Endothelial cell of umbilical vein (primary cell): ENCODE data around the gene EYS. TPM values are rescaled to one million over a fixed set of nuclear protein-coding genes. Genes with fewer than 3 reads are reported as not detected.

Experiments used
- BruUV-seq: library from RNA; stranded (reverse); fragments of 400-500 nt; replicated peaks from 2 replicates; lab custom pipeline; 2021; lab: Mats Ljungman, UMichigan
- CTCF ChIA-PET: fragments of 300-600, 350-600 bp; sonication (Branson Sonifier 250); formaldehyde crosslinking; loops from one replicate; lab custom pipeline; 2021; ENCODE audit warnings: antibody characterized with exemption, inconsistent platforms; lab: Charles Lee
- POLR2A ChIA-PET: fragments of 300-600, 350-600 bp; sonication (Branson Sonifier 250); formaldehyde crosslinking; loops from one replicate; lab custom pipeline; 2021; ENCODE audit warnings: antibody characterized with exemption, inconsistent platforms; lab: Charles Lee
- DNase-seq: peaks from one replicate; pipeline ENCODE4 v3.0.0-alpha.2; 2011; ENCODE audit warnings: low read depth, low spot score
- FAIRE-seq: peaks from 2 replicates; lab custom pipeline; 2011; peaks lifted over from hg19 to GRCh38; lab: Jason Lieb, UNC
- H2AFZ ChIP-seq: 2 replicates; pipeline ENCODE4 v1.6.0; 2012; ENCODE audit warnings: low read depth, low read length, control low read depth, inconsistent platforms
- H3K27ac ChIP-seq: 2 replicates; pipeline ENCODE4 v1.5.1; 2011; ENCODE audit warnings: low read depth, mild to moderate bottlenecking, control low read depth, low read length, moderate library complexity; ENCODE audit not compliant: insufficient read depth
- H3K27me3 ChIP-seq, 2 experiments: 2 replicates each; pipeline versions ENCODE4 v1.6.0 to v1.6.1; 2011; ENCODE audit warnings: low read length in 2 of 2, mixed read lengths in 1 of 2; ENCODE audit not compliant: control insufficient read depth in 2 of 2, insufficient read depth in 2 of 2
- H3K36me3 ChIP-seq, 2 experiments: 2 replicates in 1 of 2; 3 replicates in 1 of 2; pipeline ENCODE4 v1.5.1; 2011; ENCODE audit warnings: low read length in 2 of 2, mild to moderate bottlenecking in 1 of 2, moderate library complexity in 1 of 2; ENCODE audit not compliant: control insufficient read depth in 2 of 2, insufficient read depth in 2 of 2; ENCODE audit errors: extremely low read depth in 1 of 2
- H3K4me1 ChIP-seq: 3 replicates; pipeline ENCODE4 v1.5.1; 2011; ENCODE audit warnings: mild to moderate bottlenecking, low read length; ENCODE audit not compliant: control insufficient read depth, insufficient read depth; ENCODE audit errors: extremely low read depth
- H3K4me2 ChIP-seq: 2 replicates; pipeline ENCODE4 v1.6.1; 2011; ENCODE audit warnings: low read length, control low read depth, mixed read lengths; ENCODE audit not compliant: insufficient read depth
- H3K4me3 ChIP-seq, 3 experiments: fragments of 200-600 bp in 1 of 3; sonication (generic), shearing (Covaris generic) in 1 of 3; replicated peaks in 1 of 3; 2 replicates each; pipeline ENCODE4 v1.5.1; 2011 to 2016; ENCODE audit warnings: control low read depth in 3 of 3, low read length in 3 of 3, mild to moderate bottlenecking in 2 of 3, inconsistent platforms in 1 of 3, low read depth in 1 of 3, moderate library complexity in 1 of 3; ENCODE audit not compliant: insufficient read depth in 1 of 3
- H3K79me2 ChIP-seq: 2 replicates; pipeline ENCODE4 v1.6.0; 2012; ENCODE audit warnings: low read length, inconsistent platforms; ENCODE audit not compliant: control insufficient read depth, insufficient read depth
- H3K9ac ChIP-seq: replicated peaks from 2 replicates; pipeline ENCODE3; 2011; ENCODE audit warnings: low read length, control low read depth; ENCODE audit not compliant: insufficient read depth; ENCODE audit errors: extremely low read depth
- H3K9me1 ChIP-seq: replicated peaks from 3 replicates; pipeline ENCODE4 v1.6.0; 2011; ENCODE audit warnings: mild to moderate bottlenecking, low read length; ENCODE audit not compliant: control insufficient read depth, insufficient read depth; ENCODE audit errors: extremely low read depth
- H3K9me3 ChIP-seq: replicated peaks from 2 replicates; pipeline ENCODE4 v1.5.1; 2012; ENCODE audit warnings: low read length, inconsistent platforms; ENCODE audit not compliant: control insufficient read depth, insufficient read depth
- H4K20me1 ChIP-seq: replicated peaks from 2 replicates; pipeline ENCODE3; 2011; ENCODE audit warnings: mild to moderate bottlenecking, low read length; ENCODE audit not compliant: control insufficient read depth, insufficient read depth; ENCODE audit errors: extremely low read depth
- EZH2 ChIP-seq: IDR thresholded peaks from 2 replicates; pipeline ENCODE4 v1.6.1; 2012; ENCODE audit warnings: borderline replicate concordance, low read depth, mild to moderate bottlenecking, moderate library complexity, low read length, inconsistent platforms; ENCODE audit not compliant: severe bottlenecking
- FOS ChIP-seq: IDR thresholded peaks from 2 replicates; pipeline ENCODE4 v1.6.1; 2011; ENCODE audit warnings: mild to moderate bottlenecking, low read length, moderate library complexity, borderline replicate concordance; ENCODE audit not compliant: insufficient read depth
- GATA2 ChIP-seq: IDR thresholded peaks from 2 replicates; pipeline ENCODE4 v1.7.0; 2011; ENCODE audit warnings: low read depth, mild to moderate bottlenecking, moderate library complexity, mixed read lengths, low read length; ENCODE audit not compliant: insufficient read length, insufficient read depth
- JUN ChIP-seq: IDR thresholded peaks from 2 replicates; pipeline ENCODE4 v1.6.1; 2011; ENCODE audit warnings: borderline replicate concordance, low read depth; ENCODE audit not compliant: insufficient read length, insufficient read depth
- MYC ChIP-seq: IDR thresholded peaks from one replicate; pipeline ENCODE4 v1.6.1; 2011; ENCODE audit warnings: mild to moderate bottlenecking, low read depth, low read length
- POLR2A ChIP-seq: IDR thresholded peaks from 2 replicates; pipeline ENCODE4 v1.6.1; 2012; ENCODE audit warnings: low read depth, mild to moderate bottlenecking, control low read depth, low read length
- POLR2AphosphoS5 ChIP-seq: IDR thresholded peaks from 2 replicates; pipeline ENCODE4 v1.6.1; 2012; ENCODE audit warnings: low read depth, mild to moderate bottlenecking, control low read depth, low read length, moderate library complexity; ENCODE audit not compliant: insufficient read depth
- dilution Hi-C: fragments of 300-500 bp; cut with MboI; formaldehyde crosslinking; loops from one replicate; pipeline ENCODE4 v1.15.0; 2019; ENCODE audit warnings: low sequenced_read_pairs; ENCODE audit not compliant: extremely low pct_ligation_motif_present
- intact Hi-C: fragments of 100-400 bp; cut with micrococcal nuclease; formaldehyde crosslinking; loops from one replicate; pipeline ENCODE4 v1.10.0; 2022
- polyA plus RNA-seq, 4 experiments: library from polyadenylated mRNA; depleted of rRNA in 3 of 4; stranded (reverse) in 3 of 4; unstranded in 1 of 4; fragments of >200 nt; gene quantifications; 2 replicates each; pipeline versions ENCODE4 v1.2.1 to v1.2.3, GENCODE V29; 2011 to 2012; ENCODE audit warnings: missing spikeins in 1 of 4
- total RNA-seq: library from RNA; stranded (reverse); gene quantifications from 2 replicates; pipeline ENCODE4 v1.2.3, GENCODE V29; 2021
- TF ChIP-seq, protein P1 (sequence below): IDR thresholded peaks from 2 replicates; pipeline ENCODE4 v1.6.1; 2011; ENCODE audit not compliant: insufficient read depth, insufficient read length
- TF ChIP-seq, protein P2 (sequence below), 2 donors: IDR thresholded peaks; 1 replicate in 1 of 2; 2 replicates in 1 of 2; pipeline ENCODE4 v1.5.1; 2011; ENCODE audit warnings: low read length in 2 of 2, mild to moderate bottlenecking in 2 of 2, moderate library complexity in 2 of 2, control low read depth in 1 of 2, inconsistent platforms in 1 of 2, low read depth in 1 of 2; ENCODE audit not compliant: insufficient read depth in 1 of 2; ENCODE audit errors: extremely low read depth in 1 of 2

Gene EYS
- total and polyA plus RNA-seq, 2 donors (not counting 3 experiments of a cell fraction or from before 2014, with no cell fraction given) = 0.01 to 0.27 TPM

- H3K79me2 ChIP-seq = no peaks in the 10 kb centered on the region
- TF ChIP-seq GATA2 (no peak), FOS (no peak), EZH2 (no peak), POLR2AphosphoS5 (no peak), JUN (no peak), MYC (no peak), POLR2A (no peak)
- TF ChIP-seq, protein P1, sequence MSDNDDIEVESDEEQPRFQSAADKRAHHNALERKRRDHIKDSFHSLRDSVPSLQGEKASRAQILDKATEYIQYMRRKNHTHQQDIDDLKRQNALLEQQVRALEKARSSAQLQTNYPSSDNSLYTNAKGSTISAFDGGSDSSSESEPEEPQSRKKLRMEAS = no peak
- TF ChIP-seq, protein P2, sequence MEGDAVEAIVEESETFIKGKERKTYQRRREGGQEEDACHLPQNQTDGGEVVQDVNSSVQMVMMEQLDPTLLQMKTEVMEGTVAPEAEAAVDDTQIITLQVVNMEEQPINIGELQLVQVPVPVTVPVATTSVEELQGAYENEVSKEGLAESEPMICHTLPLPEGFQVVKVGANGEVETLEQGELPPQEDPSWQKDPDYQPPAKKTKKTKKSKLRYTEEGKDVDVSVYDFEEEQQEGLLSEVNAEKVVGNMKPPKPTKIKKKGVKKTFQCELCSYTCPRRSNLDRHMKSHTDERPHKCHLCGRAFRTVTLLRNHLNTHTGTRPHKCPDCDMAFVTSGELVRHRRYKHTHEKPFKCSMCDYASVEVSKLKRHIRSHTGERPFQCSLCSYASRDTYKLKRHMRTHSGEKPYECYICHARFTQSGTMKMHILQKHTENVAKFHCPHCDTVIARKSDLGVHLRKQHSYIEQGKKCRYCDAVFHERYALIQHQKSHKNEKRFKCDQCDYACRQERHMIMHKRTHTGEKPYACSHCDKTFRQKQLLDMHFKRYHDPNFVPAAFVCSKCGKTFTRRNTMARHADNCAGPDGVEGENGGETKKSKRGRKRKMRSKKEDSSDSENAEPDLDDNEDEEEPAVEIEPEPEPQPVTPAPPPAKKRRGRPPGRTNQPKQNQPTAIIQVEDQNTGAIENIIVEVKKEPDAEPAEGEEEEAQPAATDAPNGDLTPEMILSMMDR (IDR thresholded peaks at IDR 0.05; ENCODE audit: extremely low read depth in 1 of 2, insufficient read depth in 1 of 2, low read depth in 1 of 2, low read length in 2 of 2) = no peak
- H3K4me1 ChIP-seq = no peaks in the 10 kb centered on the region
- H3K27me3 ChIP-seq = no peaks in the 10 kb centered on the region
- no peaks in the 10 kb centered on the region for H3K9me1 ChIP-seq
- H3K36me3 ChIP-seq = no peaks in the 10 kb centered on the region
- no peak overlapping the region for H2AFZ ChIP-seq
- ChIA-PET POLR2A (no interaction called here), CTCF (no interaction called here)
- no peak for FAIRE-seq
- H3K27ac ChIP-seq = no peak overlapping the region
- dilution Hi-C loops = no loop called here
- H3K4me2 ChIP-seq = no peak overlapping the region
- H3K9me3 ChIP-seq = no peaks in the 10 kb centered on the region
- H3K9ac ChIP-seq = no peak overlapping the region
- intact Hi-C loops = no loop called here
- no peaks in the 10 kb centered on the region for H4K20me1 ChIP-seq
- no peak for DNase-seq
- no peak overlapping the region for H3K4me3 ChIP-seq
- no TSS peak for BruUV-seq
Observed at GRCh38 chr6:65711531-65711930, 4.5 kb upstream of the EYS start.
